PFSK-1 (cell line): ENCODE results near the gene KCTD11.

Experiments used
- FOXP2 ChIP-seq: optimal IDR thresholded peaks from 2 replicates; pipeline ENCODE3; 2011; ENCODE audit warnings: borderline replicate concordance, control low read depth, inconsistent platforms; ENCODE audit not compliant: insufficient read depth; ENCODE audit errors: extremely low read length, extremely low read depth
- POLR2AphosphoS5 ChIP-seq: IDR thresholded peaks from 2 replicates; pipeline ENCODE4 v1.6.1; 2012; ENCODE audit warnings: low read depth, mild to moderate bottlenecking, control low read depth, low read length, moderate library complexity
- SIN3A ChIP-seq: IDR thresholded peaks from 2 replicates; pipeline ENCODE4 v1.6.1; 2012; ENCODE audit warnings: mild to moderate bottlenecking, low read length, moderate library complexity, borderline replicate concordance; ENCODE audit not compliant: insufficient read depth
- TAF1 ChIP-seq: IDR thresholded peaks from 2 replicates; pipeline ENCODE4 v1.6.1; 2012; ENCODE audit warnings: low read length, control low read depth, borderline replicate concordance; ENCODE audit not compliant: insufficient read depth
- TF ChIP-seq, protein P1 (sequence below), 2 experiments: IDR thresholded peaks; 2 replicates each; pipeline versions ENCODE4 v1.6.1 to v1.8.0; 2011 to 2012; ENCODE audit warnings: low read depth in 2 of 2, low read length in 2 of 2, control low read depth in 1 of 2, inconsistent platforms in 1 of 2, mild to moderate bottlenecking in 1 of 2, moderate library complexity in 1 of 2; ENCODE audit not compliant: insufficient read depth in 1 of 2

KCTD11 gene

DNA sequence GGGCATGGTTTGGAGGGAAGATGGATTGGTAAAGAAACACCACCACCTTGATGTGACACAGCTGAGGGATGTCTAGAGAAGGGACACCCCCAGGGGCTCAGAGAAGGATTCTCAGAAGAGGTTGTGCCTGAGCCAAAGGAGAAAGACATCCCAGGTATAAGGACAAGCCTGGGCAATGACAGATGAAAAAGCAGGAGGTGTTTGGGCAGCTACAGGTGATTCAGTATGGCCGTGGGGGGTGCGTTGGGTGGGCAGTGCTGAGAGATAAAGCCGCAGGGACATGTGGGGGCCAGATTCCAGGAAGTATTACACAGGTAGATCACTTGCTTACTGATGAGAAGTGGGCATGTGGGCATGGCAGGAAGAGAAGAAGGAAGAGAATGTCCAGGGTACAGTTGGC lies 9.9 kb downstream of the KCTD11 start:
- TF ChIP-seq FOXP2: no peak
- TF ChIP-seq SIN3A: no peak

DNA sequence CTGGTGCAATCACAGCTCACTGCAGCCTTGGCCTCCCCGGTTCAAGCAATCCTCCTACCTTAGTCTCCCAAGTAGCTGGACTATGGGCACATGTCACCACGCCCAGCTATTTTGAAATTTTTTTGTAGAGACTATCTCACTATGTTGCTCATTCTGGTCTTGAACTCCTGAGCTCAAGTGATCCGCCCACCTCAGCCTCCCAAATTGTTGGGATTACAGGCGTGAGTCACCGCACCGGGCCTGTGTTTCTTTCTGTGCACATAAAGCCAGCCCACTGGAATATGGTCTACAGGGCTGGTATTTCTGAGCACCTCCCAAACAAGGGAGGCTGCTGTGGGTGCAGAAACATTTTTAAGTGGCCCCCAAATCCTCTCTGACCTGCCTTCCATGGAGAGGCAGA lies 11.3 kb downstream of the KCTD11 start:
- no peak for TF ChIP-seq FOXP2
- no peak for TF ChIP-seq POLR2AphosphoS5
- TF ChIP-seq SIN3A: no peak
- TF ChIP-seq TAF1: no peak
- TF ChIP-seq, protein P1, sequence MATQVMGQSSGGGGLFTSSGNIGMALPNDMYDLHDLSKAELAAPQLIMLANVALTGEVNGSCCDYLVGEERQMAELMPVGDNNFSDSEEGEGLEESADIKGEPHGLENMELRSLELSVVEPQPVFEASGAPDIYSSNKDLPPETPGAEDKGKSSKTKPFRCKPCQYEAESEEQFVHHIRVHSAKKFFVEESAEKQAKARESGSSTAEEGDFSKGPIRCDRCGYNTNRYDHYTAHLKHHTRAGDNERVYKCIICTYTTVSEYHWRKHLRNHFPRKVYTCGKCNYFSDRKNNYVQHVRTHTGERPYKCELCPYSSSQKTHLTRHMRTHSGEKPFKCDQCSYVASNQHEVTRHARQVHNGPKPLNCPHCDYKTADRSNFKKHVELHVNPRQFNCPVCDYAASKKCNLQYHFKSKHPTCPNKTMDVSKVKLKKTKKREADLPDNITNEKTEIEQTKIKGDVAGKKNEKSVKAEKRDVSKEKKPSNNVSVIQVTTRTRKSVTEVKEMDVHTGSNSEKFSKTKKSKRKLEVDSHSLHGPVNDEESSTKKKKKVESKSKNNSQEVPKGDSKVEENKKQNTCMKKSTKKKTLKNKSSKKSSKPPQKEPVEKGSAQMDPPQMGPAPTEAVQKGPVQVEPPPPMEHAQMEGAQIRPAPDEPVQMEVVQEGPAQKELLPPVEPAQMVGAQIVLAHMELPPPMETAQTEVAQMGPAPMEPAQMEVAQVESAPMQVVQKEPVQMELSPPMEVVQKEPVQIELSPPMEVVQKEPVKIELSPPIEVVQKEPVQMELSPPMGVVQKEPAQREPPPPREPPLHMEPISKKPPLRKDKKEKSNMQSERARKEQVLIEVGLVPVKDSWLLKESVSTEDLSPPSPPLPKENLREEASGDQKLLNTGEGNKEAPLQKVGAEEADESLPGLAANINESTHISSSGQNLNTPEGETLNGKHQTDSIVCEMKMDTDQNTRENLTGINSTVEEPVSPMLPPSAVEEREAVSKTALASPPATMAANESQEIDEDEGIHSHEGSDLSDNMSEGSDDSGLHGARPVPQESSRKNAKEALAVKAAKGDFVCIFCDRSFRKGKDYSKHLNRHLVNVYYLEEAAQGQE (IDR thresholded peaks at IDR 0.05; ENCODE audit: insufficient read depth in 1 of 2, low read depth in 2 of 2, low read length in 2 of 2): no peak

DNA sequence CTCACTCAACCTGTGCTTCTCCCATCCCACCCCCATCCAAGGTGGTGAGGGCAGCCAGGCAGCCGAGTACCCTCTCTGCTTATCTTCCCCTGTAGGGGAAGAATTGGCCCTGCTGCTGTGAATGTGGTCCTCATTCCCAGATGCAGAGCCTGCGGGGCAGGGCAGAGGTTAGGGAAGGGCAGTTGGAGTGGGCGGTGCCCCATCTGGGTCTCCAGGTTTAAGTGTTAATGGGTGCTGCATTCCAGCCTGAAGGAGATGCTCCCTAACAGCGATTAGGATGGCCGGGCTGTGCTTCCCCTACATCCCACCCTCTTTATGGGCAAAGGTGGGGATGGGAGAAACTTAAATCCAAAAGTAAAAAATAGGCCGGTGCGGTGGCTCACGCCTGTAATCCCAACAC lies 15.1 kb downstream of the KCTD11 start:
- TF ChIP-seq, protein P1 (IDR thresholded peaks at IDR 0.05; ENCODE audit: insufficient read depth in 1 of 2, low read depth in 2 of 2, low read length in 2 of 2): no peak
- TF ChIP-seq SIN3A (no peak), TAF1 (no peak), POLR2AphosphoS5 (no peak), FOXP2 (no peak)

DNA sequence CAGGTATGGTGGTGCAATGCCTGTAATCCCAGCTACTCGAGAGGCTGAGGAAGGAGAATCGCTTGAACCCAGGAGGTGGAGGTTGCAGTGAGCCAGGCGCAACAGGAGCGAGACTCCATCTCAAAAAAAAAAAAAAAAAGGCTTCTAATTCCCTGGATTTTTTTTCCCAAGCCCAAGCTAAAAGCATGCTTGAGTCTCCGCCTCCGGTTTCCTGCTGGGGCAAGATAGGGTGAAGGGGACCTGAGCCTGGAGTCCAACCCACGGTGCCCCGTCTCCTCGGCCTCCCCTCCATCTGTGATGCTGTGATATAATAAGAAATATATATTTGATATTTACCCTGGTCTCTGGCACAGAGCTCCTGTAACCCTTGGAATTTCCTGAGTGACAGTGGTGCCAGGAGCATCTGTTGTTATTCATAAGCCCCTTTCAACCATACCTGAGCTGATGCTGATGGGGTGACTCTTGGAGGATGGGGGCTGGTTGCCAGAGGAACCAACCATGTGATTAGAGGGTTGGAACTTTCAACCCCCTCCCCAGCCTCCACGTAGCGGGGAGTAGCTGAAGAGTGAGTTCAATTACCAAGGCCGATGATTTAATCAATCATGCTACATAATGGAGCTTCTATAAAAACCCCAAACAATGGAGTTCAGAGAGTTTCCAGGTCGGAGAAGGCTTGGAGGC lies 16.1 kb downstream of the KCTD11 start:
- TF ChIP-seq POLR2AphosphoS5 (no peak), FOXP2 (no peak), TAF1 (no peak), SIN3A (no peak)
- TF ChIP-seq, protein P1 (IDR thresholded peaks at IDR 0.05; ENCODE audit: insufficient read depth in 1 of 2, low read depth in 2 of 2, low read length in 2 of 2): no peak

DNA sequence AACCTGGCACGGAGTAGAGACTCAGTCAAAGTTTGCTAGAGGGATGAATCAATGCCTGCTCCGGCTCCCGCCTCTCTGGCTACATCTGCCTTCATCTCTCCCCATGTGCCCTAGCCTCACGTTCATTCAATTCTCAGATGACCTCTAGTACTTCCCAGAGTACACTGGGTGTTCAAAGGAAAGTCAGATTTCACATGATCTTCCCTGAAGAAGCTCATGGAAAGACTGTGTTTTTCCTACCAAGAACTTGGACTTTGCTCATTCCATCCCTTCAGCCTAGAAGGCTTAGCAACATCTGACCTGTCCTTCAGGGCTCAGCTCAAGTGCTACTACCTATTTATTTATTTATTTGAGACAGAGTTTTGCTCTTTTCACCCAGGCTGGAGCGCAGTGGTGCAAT lies 17.9 kb downstream of the KCTD11 start:
- TF ChIP-seq FOXP2: no peak

DNA sequence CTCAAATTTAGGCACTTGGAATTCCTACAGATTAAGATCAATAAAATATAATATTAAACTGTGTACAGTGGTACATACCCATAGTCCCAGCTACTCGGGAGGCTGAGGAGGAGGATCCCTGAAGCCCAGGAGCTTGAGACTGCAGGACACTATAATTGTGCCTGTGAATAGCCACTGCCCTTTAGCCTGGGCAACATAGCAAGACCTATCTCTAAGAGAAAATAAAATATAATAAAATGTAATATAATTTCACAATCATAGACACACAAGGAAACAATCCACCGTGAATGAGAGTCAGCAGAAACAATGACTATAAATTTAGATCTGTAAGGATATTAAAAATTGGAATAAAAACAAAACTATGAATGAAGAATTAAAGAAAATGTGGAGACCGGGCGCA lies 18.9 kb downstream of the KCTD11 start:
- TF ChIP-seq, protein P1 (IDR thresholded peaks at IDR 0.05; ENCODE audit: insufficient read depth in 1 of 2, low read depth in 2 of 2, low read length in 2 of 2): no peak
- no peak for TF ChIP-seq POLR2AphosphoS5
- TF ChIP-seq TAF1: no peak
- TF ChIP-seq FOXP2: no peak
- TF ChIP-seq SIN3A: no peak
